Liver (tissue), 9 donors: ENCODE results near the gene HDAC9. TPM values are rescaled to one million over a fixed set of nuclear protein-coding genes. Genes with fewer than 3 reads are reported as not detected.

Experiments used
- DNase-seq: peaks from one replicate; pipeline ENCODE4 v3.0.0-alpha.2; 2017; ENCODE audit warnings: low spot score
- H3K27ac ChIP-seq, 2 donors: one replicate each; pipeline ENCODE4 v1.7.0; 2013; ENCODE audit warnings: inconsistent platforms in 2 of 2, low read length in 2 of 2, control low read depth in 1 of 2, low read depth in 1 of 2, mild to moderate bottlenecking in 1 of 2
- H3K27me3 ChIP-seq, 4 donors: one replicate each; pipeline versions ENCODE4 v1.6.1 to v1.7.0; 2013; ENCODE audit warnings: low read length in 3 of 4, inconsistent platforms in 1 of 4, mild to moderate bottlenecking in 1 of 4, moderate library complexity in 1 of 4; ENCODE audit not compliant: control insufficient read depth in 4 of 4, insufficient read depth in 4 of 4
- H3K36me3 ChIP-seq, 4 donors: one replicate each; pipeline versions ENCODE4 v1.6.1 to v1.7.0; 2013; ENCODE audit warnings: low read length in 3 of 4, mild to moderate bottlenecking in 3 of 4, low read depth in 1 of 4, moderate library complexity in 1 of 4; ENCODE audit not compliant: control insufficient read depth in 4 of 4, insufficient read depth in 3 of 4
- H3K4me1 ChIP-seq, 4 donors: one replicate each; pipeline versions ENCODE4 v1.6.1 to v1.7.0; 2013; ENCODE audit warnings: low read length in 3 of 4, mild to moderate bottlenecking in 3 of 4, moderate library complexity in 1 of 4; ENCODE audit not compliant: control insufficient read depth in 4 of 4, insufficient read depth in 4 of 4
- H3K4me3 ChIP-seq, 3 donors: one replicate each; pipeline versions ENCODE4 v1.6.1 to v1.7.0; 2013; ENCODE audit warnings: low read length in 3 of 3, control low read depth in 1 of 3, low read depth in 1 of 3, mild to moderate bottlenecking in 1 of 3
- H3K9ac ChIP-seq, 2 donors: one replicate each; pipeline ENCODE4 v1.7.0; 2013; ENCODE audit warnings: low read length in 2 of 2, mild to moderate bottlenecking in 2 of 2, moderate library complexity in 2 of 2, control low read depth in 1 of 2, low read depth in 1 of 2
- H3K9me3 ChIP-seq, 4 donors: one replicate each; pipeline versions ENCODE4 v1.6.1 to v1.7.0; 2013; ENCODE audit warnings: low read length in 3 of 4; ENCODE audit not compliant: control insufficient read depth in 4 of 4
- ATF3 ChIP-seq: IDR thresholded peaks from 2 replicates; pipeline ENCODE4 v1.6.1; 2016; ENCODE audit warnings: antibody characterized with exemption
- CTCF ChIP-seq: fragments of 150-350 bp; IDR thresholded peaks from 2 replicates; pipeline ENCODE4 v1.5.1; 2017; ENCODE audit warnings: improper control_type of control experiment, low read depth, low read length; ENCODE audit not compliant: missing input control
- EGR1 ChIP-seq, 2 donors: IDR thresholded peaks; 2 replicates each; pipeline ENCODE4 v1.6.1; 2016 to 2018; ENCODE audit warnings: antibody characterized with exemption in 2 of 2, low read depth in 2 of 2
- FOXA1 ChIP-seq: IDR thresholded peaks from 2 replicates; pipeline ENCODE4 v1.6.1; 2016; ENCODE audit warnings: antibody characterized with exemption
- FOXA2 ChIP-seq: IDR thresholded peaks from 2 replicates; pipeline ENCODE4 v1.6.1; 2016; ENCODE audit warnings: antibody characterized with exemption
- GABPA ChIP-seq, 2 donors: IDR thresholded peaks in 1 of 2; conservative IDR thresholded peaks in 1 of 2; 2 replicates each; pipeline ENCODE4 v1.6.1; 2016; ENCODE audit warnings: antibody characterized with exemption in 2 of 2, mild to moderate bottlenecking in 1 of 2, moderate library complexity in 1 of 2
- HNF4A ChIP-seq, 2 donors: conservative IDR thresholded peaks; 2 replicates each; pipeline ENCODE4 v1.6.1; 2016; ENCODE audit warnings: antibody characterized with exemption in 2 of 2, mild to moderate bottlenecking in 2 of 2
- HNF4G ChIP-seq: IDR thresholded peaks from 2 replicates; pipeline ENCODE4 v1.6.1; 2016; ENCODE audit warnings: antibody characterized with exemption
- JUND ChIP-seq, 2 donors: IDR thresholded peaks; 2 replicates each; pipeline ENCODE4 v1.6.1; 2016; ENCODE audit warnings: antibody characterized with exemption in 2 of 2
- MAX ChIP-seq: IDR thresholded peaks from 2 replicates; pipeline ENCODE4 v1.6.1; 2016; ENCODE audit warnings: antibody characterized with exemption
- NR2F2 ChIP-seq: IDR thresholded peaks from 2 replicates; pipeline ENCODE4 v1.6.1; 2016; ENCODE audit warnings: antibody characterized with exemption
- RAD21 ChIP-seq, 2 donors: IDR thresholded peaks; 2 replicates each; pipeline ENCODE4 v1.6.1; 2016; ENCODE audit warnings: antibody characterized with exemption in 2 of 2, mild to moderate bottlenecking in 2 of 2
- REST ChIP-seq: IDR thresholded peaks from 2 replicates; pipeline ENCODE4 v1.6.1; 2016; ENCODE audit warnings: antibody characterized with exemption, mild to moderate bottlenecking
- RXRA ChIP-seq, 2 donors: IDR thresholded peaks; 2 replicates each; pipeline ENCODE4 v1.6.1; 2017 to 2018; ENCODE audit warnings: antibody characterized with exemption in 2 of 2, mild to moderate bottlenecking in 1 of 2
- SP1 ChIP-seq: IDR thresholded peaks from 2 replicates; pipeline ENCODE4 v1.6.1; 2018; ENCODE audit warnings: antibody characterized with exemption, mild to moderate bottlenecking
- TAF1 ChIP-seq: conservative IDR thresholded peaks from 2 replicates; pipeline ENCODE4 v1.6.1; 2016; ENCODE audit warnings: antibody characterized with exemption, mild to moderate bottlenecking
- YY1 ChIP-seq: IDR thresholded peaks from 2 replicates; pipeline ENCODE4 v1.6.1; 2016; ENCODE audit warnings: antibody characterized with exemption, mild to moderate bottlenecking
- ZBTB33 ChIP-seq: IDR thresholded peaks from 2 replicates; pipeline ENCODE4 v1.6.1; 2016; ENCODE audit warnings: antibody characterized with exemption
- WGBS: extraction: QIAGEN DNeasy Blood & Tissue Kit; methylation state at CpG from one replicate; pipeline ENCODE4 v1.1.7; 2013; 5-methylcytosine and 5-hydroxymethylcytosine counted together
- polyA plus RNA-seq, 2 donors: library from polyadenylated mRNA; stranded (reverse) in 1 of 2; unstranded in 1 of 2; fragments of 200-250 nt in 1 of 2; fragments of >200 nt in 1 of 2; fragmentation: Nextera tagmentation in 1 of 2; extraction: Ambion mirVana in 1 of 2; gene quantifications; one replicate each; pipeline versions ENCODE4 v1.2.1 to v1.2.3, GENCODE V29; 2013 to 2015
- total RNA-seq, 2 donors: library from RNA; depleted of rRNA; stranded (reverse); fragments of >200 nt; gene quantifications; one replicate each; pipeline ENCODE4 v1.2.3, GENCODE V29; 2014
- donor health status: healthy.
- donor health status: healthy.
- donor health status: healthy.
- donor health status: healthy.
- donor health status: healthy.

HDAC9 gene
- total and polyA plus RNA-seq, 4 donors = 1.0 to 10.1 (median 2.3) TPM

- H3K4me3 ChIP-seq = no peak overlapping the region
- H3K36me3 ChIP-seq = no peaks in the 10 kb centered on the region
- no peak overlapping the region for H3K27ac ChIP-seq
- WGBS = 78% methylated on average over 5 of the region's 5 CpGs
- H3K9ac ChIP-seq = no peak overlapping the region
- no peak for DNase-seq
- no peaks in the 10 kb centered on the region for H3K27me3 ChIP-seq
- no peaks in the 10 kb centered on the region for H3K4me1 ChIP-seq
- no peaks in the 10 kb centered on the region for H3K9me3 ChIP-seq
- TF ChIP-seq RXRA (IDR thresholded peaks at IDR 0.05) (no peak), TAF1 (no peak), RAD21 (IDR thresholded peaks at IDR 0.05) (no peak), GABPA (IDR thresholded peaks at IDR 0.05 in 1 of 2, conservative IDR thresholded peaks at IDR 0.05 in 1 of 2) (no peak)
Observed at GRCh38 chr7:18786196-18786727, 290.7 kb downstream of the HDAC9 start.

GRCh38 chr7:18786796-18787195 is 291.2 kb downstream of the HDAC9 start:
- no peak overlapping the region for H3K9ac ChIP-seq
- no peaks in the 10 kb centered on the region for H3K4me1 ChIP-seq
- no peak overlapping the region for H3K27ac ChIP-seq
- H3K4me3 ChIP-seq = no peak overlapping the region
- DNase-seq = no peak
- 63% methylated on average over 2 of the region's 2 CpGs for WGBS
- no peaks in the 10 kb centered on the region for H3K9me3 ChIP-seq
- no peaks in the 10 kb centered on the region for H3K36me3 ChIP-seq
- no peak for TF ChIP-seq NR2F2
- no peak for TF ChIP-seq MAX
- no peak for TF ChIP-seq HNF4A (conservative IDR thresholded peaks at IDR 0.05)
- no peak for TF ChIP-seq CTCF
- no peak for TF ChIP-seq FOXA1
- TF ChIP-seq FOXA2 = no peak
- TF ChIP-seq HNF4G = no peak
- no peak for TF ChIP-seq ATF3
- TF ChIP-seq TAF1 = no peak
- TF ChIP-seq EGR1 (IDR thresholded peaks at IDR 0.05; ENCODE audit: low read depth in 2 of 2) = no peak
- no peak for TF ChIP-seq REST
- TF ChIP-seq RXRA (IDR thresholded peaks at IDR 0.05) = no peak
- TF ChIP-seq RAD21 (IDR thresholded peaks at IDR 0.05) = no peak
- TF ChIP-seq ZBTB33 = no peak
- TF ChIP-seq SP1 = no peak
- TF ChIP-seq YY1 = no peak
- no peak for TF ChIP-seq JUND (IDR thresholded peaks at IDR 0.05)
- no peak for TF ChIP-seq GABPA (IDR thresholded peaks at IDR 0.05 in 1 of 2, conservative IDR thresholded peaks at IDR 0.05 in 1 of 2)
- no peaks in the 10 kb centered on the region for H3K27me3 ChIP-seq
